Spinal cord (tissue), 10 donors: ENCODE measurements around the gene PADI1. TPM values are rescaled to one million over a fixed set of nuclear protein-coding genes. Genes with fewer than 3 reads are reported as not detected.

ENCODE experiments used
- DNase-seq, 6 donors: peaks; one replicate each; pipeline versions ENCODE4 v3.0.0 to v3.0.0-alpha.2; 2013 to 2015; ENCODE audit warnings: low spot score in 6 of 6, low read depth in 4 of 6
- H3K27ac ChIP-seq: one replicate; pipeline ENCODE4 v1.5.1; 2013; ENCODE audit warnings: low read depth, low read length, control low read depth
- H3K27me3 ChIP-seq: one replicate; pipeline ENCODE4 v1.6.1; 2013; ENCODE audit warnings: low read length; ENCODE audit not compliant: control insufficient read depth, insufficient read depth
- H3K36me3 ChIP-seq: one replicate; pipeline ENCODE4 v1.6.1; 2013; ENCODE audit warnings: low read length; ENCODE audit not compliant: control insufficient read depth, insufficient read depth
- H3K4me1 ChIP-seq: one replicate; pipeline ENCODE4 v1.6.1; 2013; ENCODE audit warnings: low read length; ENCODE audit not compliant: control insufficient read depth, insufficient read depth
- H3K4me3 ChIP-seq: one replicate; pipeline ENCODE4 v1.5.1; 2013; ENCODE audit warnings: low read depth, low read length, control low read depth
- H3K9me3 ChIP-seq: one replicate; pipeline ENCODE4 v1.6.1; 2013; ENCODE audit warnings: low read length; ENCODE audit not compliant: control insufficient read depth, insufficient read depth
- WGBS: methylation state at CpG from one replicate; pipeline ENCODE4 v1.1.5; 2013; ENCODE audit warnings: missing lambda C conversion rate; ENCODE audit not compliant: insufficient coverage; 5-methylcytosine and 5-hydroxymethylcytosine counted together
- long read RNA-seq, 4 donors: transcript quantifications; one replicate each; lab custom pipeline, GENCODE V29; 2026
- polyA plus RNA-seq, 2 donors: library from polyadenylated mRNA; unstranded; fragments of 120-200 nt; gene quantifications; one replicate each; pipeline ENCODE4 v1.2.1, GENCODE V29; 2013; ENCODE audit not compliant: insufficient read length in 2 of 2
- total RNA-seq, 2 donors: library from RNA; depleted of rRNA in 1 of 2; stranded (reverse); fragments of 120-200 nt in 1 of 2; fragments of >200 nt in 1 of 2; gene quantifications; one replicate each; pipeline versions ENCODE4 v1.2.3 to v1.2.4, GENCODE V29; 2013 to 2014
- donor health status: healthy.

Gene PADI1, protein sequence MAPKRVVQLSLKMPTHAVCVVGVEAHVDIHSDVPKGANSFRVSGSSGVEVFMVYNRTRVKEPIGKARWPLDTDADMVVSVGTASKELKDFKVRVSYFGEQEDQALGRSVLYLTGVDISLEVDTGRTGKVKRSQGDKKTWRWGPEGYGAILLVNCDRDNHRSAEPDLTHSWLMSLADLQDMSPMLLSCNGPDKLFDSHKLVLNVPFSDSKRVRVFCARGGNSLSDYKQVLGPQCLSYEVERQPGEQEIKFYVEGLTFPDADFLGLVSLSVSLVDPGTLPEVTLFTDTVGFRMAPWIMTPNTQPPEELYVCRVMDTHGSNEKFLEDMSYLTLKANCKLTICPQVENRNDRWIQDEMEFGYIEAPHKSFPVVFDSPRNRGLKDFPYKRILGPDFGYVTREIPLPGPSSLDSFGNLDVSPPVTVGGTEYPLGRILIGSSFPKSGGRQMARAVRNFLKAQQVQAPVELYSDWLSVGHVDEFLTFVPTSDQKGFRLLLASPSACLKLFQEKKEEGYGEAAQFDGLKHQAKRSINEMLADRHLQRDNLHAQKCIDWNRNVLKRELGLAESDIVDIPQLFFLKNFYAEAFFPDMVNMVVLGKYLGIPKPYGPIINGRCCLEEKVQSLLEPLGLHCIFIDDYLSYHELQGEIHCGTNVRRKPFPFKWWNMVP
- total RNA-seq (under 1 TPM; 0.39 to 0.79 TPM), polyA plus RNA-seq (1 to 10 TPM; 1.1 TPM)
- long read RNA-seq, donor 1 = 0 reads
- long read RNA-seq, donor 2 = 0 reads
- long read RNA-seq, donor 3 = 0 reads
- long read RNA-seq, donor 4 = 0 reads

DNA sequence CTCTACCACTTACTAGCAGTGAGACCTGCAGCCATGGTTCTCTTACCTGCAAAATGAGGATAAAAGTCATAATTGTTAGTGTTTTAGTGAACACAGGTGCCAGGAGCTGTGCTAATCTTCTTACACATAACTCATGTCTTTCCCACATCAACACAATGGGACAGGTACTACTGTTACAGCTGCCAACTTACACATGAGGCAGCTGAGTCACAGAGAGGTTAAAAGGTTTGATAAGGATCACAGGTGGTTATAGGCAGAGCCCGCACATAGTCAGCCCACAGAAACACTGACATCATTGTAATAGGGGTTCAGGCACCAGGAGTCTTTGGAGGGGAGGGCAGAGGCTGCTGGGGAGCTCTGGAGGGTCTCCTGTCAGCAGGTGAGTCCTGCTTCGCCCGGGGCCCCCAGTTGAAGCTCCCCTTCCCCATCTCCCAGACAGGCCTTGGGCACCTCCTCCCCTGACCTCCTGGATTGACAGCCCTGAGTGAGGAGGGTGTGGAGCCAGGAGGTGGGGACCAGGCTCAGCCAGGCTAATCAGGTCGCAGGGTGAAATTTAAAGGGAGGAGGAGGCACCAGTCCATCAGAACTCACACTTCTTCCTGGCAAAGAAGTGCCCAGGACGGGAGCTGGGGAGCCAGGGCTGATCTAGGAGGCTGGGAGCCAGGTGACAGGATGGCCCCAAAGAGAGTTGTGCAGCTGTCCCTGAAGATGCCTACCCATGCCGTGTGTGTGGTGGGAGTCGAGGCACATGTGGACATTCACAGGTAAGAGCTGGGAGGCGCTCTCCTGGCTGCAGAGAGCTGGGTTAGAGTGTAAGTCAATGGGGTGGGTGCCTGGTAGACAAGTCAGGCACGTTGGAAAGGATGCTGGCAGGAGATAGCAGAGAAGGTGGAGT is at the start of gene PADI1:
Gene PADI1 (plus strand): TSS at position 583 of the 895 bp plus-strand sequence. CDS start 90 bp downstream, at position 673.
- no peaks in the 10 kb centered on the region for H3K27me3 ChIP-seq
- H3K4me3 ChIP-seq = no peak within 1 kb of the TSS
- no peak within 1 kb of the TSS for H3K27ac ChIP-seq
- 88% methylated on average over 6 of the region's 9 CpGs for WGBS
- H3K4me1 ChIP-seq = no peaks in the 10 kb centered on the region
- DNase-seq = no peak
- no peaks in the 10 kb centered on the region for H3K9me3 ChIP-seq
- no peaks in the 10 kb centered on the region for H3K36me3 ChIP-seq

DNA sequence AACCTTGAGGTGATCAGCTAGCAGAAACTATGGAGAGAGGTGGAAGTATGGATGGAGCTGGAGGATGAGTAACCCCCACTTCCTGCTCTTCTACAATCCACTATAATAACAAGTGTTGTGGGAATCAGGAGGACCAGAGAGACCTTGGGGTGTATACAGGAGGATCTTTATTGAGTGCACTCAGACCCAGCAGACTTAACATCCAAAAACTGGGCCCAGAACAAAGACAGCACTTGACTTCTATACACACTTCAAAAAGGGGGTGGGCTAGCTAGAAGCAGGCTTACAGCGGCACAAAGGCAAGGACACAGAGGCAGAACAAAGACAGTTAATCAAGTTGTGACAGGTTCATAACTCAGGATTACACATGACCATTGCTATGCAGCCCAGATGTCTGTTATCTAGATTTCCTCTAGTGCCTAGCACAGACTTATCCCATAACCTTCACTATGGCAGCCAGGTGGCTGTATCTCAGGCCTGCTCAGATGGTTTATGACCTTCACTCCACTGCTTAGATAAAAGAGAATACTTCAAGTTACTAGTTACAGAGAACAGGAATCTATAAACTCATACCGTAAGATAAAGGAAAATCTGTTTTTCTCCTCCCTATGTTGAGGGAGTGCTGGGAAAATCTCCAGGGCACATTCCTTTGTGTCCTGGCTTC is 49.5 kb upstream of the PADI1 start:
- H3K36me3 ChIP-seq = no peaks in the 10 kb centered on the region
- H3K9me3 ChIP-seq = peaks cover 2% of the 10 kb centered on the region
- H3K27ac ChIP-seq = no peak overlapping the region
- no peak for DNase-seq
- H3K4me3 ChIP-seq = no peak overlapping the region
- no CpG with 5 or more reads among the region's 2 CpGs for WGBS
- no peaks in the 10 kb centered on the region for H3K27me3 ChIP-seq
- no peaks in the 10 kb centered on the region for H3K4me1 ChIP-seq

- WGBS = 80% methylated on average over 2 of the region's 3 CpGs
- no peak for DNase-seq
Measured at GRCh38 chr1:17156108-17156507, 48.8 kb upstream of the PADI1 start.

DNA sequence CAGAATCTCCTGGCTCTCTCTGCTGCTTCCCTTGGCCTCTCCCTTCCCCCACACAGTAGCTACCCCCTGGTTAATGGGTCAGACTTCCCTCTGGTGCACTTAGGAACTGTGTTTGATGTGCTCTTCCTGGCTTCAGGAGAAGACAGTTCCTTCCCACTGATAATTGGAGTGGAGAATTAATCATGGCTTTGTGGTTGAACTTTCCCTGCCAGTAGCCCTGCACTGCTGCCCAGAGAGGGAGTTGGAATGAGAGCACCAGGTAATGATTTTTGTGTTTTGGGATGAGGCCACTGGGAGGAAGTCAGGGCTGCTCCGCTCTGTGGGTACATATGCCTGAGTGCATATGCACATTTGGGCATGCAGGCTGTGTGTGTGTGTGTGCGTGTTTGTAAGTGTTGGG is 46.0 kb upstream of the PADI1 start:
- Histone ChIP-seq H3K27ac (no peak overlapping the region), H3K4me3 (no peak overlapping the region), H3K4me1 (no peaks in the 10 kb centered on the region), H3K36me3 (no peaks in the 10 kb centered on the region), H3K27me3 (no peaks in the 10 kb centered on the region), H3K9me3 (peaks cover 2% of the 10 kb centered on the region)
- no peak for DNase-seq
- 100% methylated on average over 1 of the region's 2 CpGs for WGBS

More at GRCh38 chr1:17156108-17156507, 48.8 kb upstream of the PADI1 start:
- Histone ChIP-seq H3K4me3 (no peak overlapping the region), H3K27ac (no peak overlapping the region), H3K9me3 (peaks cover 2% of the 10 kb centered on the region), H3K27me3 (no peaks in the 10 kb centered on the region), H3K36me3 (no peaks in the 10 kb centered on the region), H3K4me1 (no peaks in the 10 kb centered on the region)

- Histone ChIP-seq H3K27me3 (no peaks in the 10 kb centered on the region), H3K4me3 (no peak overlapping the region), H3K9me3 (no peaks in the 10 kb centered on the region), H3K27ac (no peak overlapping the region), H3K4me1 (no peaks in the 10 kb centered on the region), H3K36me3 (no peaks in the 10 kb centered on the region)
- WGBS = no CpG with 5 or more reads among the region's 3 CpGs
- DNase-seq = no peak
Measured at GRCh38 chr1:17161137-17161740, 43.7 kb upstream of the PADI1 start.

DNA sequence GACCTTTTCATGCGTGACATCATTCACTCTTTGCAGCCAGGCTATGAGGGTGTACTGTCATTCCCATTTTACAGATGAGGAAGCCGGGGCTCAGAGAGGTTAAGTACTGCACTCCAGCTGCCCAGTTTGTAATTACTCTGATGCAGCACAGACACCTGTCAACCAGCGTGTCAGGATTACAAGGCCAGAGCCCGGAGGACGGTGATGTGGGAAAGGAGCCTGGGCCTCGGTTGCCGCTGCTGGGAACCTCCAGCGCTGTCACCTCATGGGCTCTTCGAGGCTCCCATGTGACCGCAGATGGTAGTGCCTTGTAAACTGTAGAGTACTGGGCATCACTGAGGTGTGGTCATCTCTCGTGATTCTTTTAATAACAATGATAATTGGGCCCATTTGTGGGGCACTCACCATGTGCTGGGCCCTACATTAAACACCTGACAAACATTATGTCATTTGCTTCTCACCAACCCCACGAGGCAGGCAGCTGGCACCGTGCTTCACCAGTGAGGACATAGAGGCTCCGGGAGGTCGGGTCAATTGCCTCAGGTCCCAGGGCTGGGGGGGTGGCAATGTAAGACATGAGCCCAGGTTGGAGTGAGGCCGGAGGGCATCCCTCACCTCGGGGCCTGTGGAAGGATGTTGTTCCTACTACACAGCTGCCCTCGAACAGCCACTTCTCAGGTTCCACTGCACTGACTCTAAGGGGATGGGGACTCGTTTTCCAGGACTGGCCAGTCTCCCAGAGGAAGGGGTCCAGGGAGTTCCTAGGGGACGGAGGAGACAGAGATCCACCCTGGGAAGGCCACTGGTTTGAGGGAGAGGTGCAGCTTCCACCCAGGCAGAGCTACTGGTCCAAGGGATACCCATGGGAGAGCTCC is 42.8 kb upstream of the PADI1 start:
- no peak for DNase-seq
- no peaks in the 10 kb centered on the region for H3K4me1 ChIP-seq
- no peaks in the 10 kb centered on the region for H3K36me3 ChIP-seq
- H3K27ac ChIP-seq = no peak overlapping the region
- no peaks in the 10 kb centered on the region for H3K9me3 ChIP-seq
- no peak overlapping the region for H3K4me3 ChIP-seq
- 89% methylated on average over 13 of the region's 20 CpGs for WGBS
- no peaks in the 10 kb centered on the region for H3K27me3 ChIP-seq

DNA sequence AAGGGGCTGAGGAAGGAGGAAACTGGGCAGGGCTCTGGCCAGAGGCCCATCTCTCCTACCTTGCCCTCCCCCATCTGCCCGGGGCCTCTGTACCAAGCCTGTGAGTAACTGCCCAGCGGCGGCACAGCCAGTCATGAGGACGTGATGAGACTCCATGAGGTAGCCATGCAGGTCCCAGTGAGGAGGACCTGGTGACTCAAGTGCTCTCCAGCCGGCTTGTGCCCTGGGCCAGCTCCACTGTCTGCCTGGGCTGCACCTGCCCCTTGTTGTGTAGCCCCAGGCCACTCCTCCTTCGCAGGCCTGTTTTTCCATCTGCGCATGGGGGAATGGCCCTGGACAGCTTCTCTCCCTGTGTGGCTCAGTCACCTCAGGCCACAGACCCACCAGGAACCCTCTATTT is 42.0 kb upstream of the PADI1 start:
- no peaks in the 10 kb centered on the region for H3K36me3 ChIP-seq
- H3K27me3 ChIP-seq = no peaks in the 10 kb centered on the region
- DNase-seq = no peak
- WGBS = 84% methylated on average over 7 of the region's 7 CpGs
- H3K27ac ChIP-seq = no peak overlapping the region
- H3K4me3 ChIP-seq = no peak overlapping the region
- no peaks in the 10 kb centered on the region for H3K4me1 ChIP-seq
- H3K9me3 ChIP-seq = no peaks in the 10 kb centered on the region

DNA sequence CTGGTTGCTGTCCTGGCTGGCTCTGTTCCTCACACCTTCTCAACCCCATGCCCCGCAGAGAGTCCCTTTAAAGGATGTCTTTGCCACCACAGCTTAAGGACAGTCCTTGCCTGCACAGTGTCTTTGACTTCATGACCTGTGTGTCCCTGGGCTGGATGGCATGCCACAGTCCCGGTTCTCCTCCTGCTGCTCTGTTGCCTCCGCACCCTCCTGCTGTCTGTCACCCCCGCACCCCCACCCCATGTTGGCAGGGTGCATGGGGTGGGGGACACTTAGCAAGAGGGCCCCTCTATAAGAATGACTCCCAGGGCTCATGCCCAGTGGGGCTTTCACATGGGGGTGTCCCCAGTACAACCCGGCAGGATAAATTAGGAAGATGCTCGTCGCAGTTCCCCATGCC is 41.6 kb upstream of the PADI1 start:
- no peaks in the 10 kb centered on the region for H3K9me3 ChIP-seq
- H3K4me1 ChIP-seq = peaks cover 3% of the 10 kb centered on the region
- H3K27ac ChIP-seq = no peak overlapping the region
- H3K36me3 ChIP-seq = no peaks in the 10 kb centered on the region
- no peak overlapping the region for H3K4me3 ChIP-seq
- no peak for DNase-seq
- 91% methylated on average over 4 of the region's 7 CpGs for WGBS
- no peaks in the 10 kb centered on the region for H3K27me3 ChIP-seq
